Retina (tissue), 1 donor: Measurements from ENCODE around the gene TMC8.
"Not testable (repeated sequence)": the region's sequence is repeated elsewhere in the genome, so short reads cannot be mapped to it uniquely, and the experiment has no call there.

Source experiments
- DNase-seq: peaks from one replicate; pipeline ENCODE4 v3.0.0-alpha.2; 2016

The TMC8 gene, protein sequence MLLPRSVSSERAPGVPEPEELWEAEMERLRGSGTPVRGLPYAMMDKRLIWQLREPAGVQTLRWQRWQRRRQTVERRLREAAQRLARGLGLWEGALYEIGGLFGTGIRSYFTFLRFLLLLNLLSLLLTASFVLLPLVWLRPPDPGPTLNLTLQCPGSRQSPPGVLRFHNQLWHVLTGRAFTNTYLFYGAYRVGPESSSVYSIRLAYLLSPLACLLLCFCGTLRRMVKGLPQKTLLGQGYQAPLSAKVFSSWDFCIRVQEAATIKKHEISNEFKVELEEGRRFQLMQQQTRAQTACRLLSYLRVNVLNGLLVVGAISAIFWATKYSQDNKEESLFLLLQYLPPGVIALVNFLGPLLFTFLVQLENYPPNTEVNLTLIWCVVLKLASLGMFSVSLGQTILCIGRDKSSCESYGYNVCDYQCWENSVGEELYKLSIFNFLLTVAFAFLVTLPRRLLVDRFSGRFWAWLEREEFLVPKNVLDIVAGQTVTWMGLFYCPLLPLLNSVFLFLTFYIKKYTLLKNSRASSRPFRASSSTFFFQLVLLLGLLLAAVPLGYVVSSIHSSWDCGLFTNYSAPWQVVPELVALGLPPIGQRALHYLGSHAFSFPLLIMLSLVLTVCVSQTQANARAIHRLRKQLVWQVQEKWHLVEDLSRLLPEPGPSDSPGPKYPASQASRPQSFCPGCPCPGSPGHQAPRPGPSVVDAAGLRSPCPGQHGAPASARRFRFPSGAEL

DNA sequence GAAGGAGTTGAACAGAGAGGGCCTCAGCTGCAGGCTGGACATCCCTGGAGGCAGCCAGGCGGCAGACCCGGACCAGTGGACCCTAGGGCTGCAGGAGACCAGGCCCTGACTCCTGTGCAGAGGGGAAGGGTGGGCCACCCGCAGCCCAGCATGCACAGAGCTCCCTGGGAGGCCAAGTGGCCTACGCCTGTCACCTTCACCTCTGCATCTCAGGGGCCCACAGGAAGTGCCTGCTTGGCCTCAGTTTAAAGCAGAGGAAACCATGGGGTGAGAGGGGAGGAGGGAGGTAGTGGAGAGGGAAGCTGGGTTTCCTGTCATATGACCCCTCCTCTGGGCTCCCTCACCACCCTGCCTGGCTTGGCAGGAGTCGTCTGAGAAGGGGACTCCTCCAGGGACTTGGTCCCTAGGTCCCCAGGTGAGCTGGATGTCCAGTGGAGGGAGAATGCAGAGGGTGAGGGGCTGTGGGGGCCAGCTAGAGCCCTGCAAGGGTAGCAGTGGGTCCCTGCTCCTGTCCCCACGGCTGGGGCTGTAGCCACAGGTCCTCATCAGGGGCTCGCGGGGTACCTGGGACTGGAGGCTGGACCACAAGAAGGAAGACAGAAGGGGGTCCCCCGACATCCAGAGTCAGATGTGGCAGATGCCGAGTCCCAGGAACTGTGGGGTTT is at the start of gene TMC8:
TSS of gene TMC8 (plus strand) at position 335 of the 665 bp plus-strand sequence. CDS start 818 bp downstream, outside the sequence.
- DNase-seq, result no peak

DNA sequence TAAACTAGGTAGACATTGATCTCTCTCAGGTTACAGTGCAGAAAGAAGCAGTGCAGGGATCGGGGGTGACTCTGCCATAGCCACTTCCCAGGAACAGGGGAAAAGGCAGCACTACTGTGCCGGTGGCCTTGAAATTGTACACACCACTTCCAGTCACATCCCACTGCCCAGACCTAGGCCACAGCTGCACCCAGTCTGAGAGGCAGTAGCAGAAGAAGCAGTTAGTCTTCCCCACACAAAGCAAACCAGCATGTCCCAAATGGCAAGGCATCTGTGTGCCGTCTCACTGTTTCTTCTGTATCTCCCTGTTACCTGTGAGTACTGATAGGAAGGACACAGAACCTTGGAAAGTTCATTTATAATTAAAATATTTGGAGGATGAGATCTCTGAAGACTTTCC is 49.0 kb upstream of the TMC8 start:
- DNase-seq, result no peak

DNA sequence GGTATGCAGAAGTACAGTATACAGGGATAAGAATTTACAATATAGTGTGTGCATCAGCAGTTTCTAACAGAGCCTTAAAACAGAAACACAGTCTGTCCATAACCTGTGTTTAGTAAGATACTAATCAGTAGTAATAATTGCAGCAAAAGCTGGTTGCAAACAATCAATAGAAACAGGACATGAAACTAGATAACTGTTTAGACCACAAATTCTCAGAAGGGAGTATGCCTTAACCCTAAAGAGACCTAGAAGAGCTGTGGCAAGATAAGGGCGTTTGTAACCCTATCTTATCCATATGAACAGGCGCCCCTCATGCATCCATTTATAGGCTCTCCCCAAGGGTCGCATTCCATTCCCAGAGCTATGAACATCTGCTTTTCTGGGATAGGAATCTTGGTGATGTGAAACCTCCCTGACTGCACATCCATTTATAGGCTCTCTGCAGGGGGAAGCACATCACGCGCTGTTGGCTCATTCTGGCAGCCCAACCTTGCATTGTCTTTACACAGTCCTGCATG is 48.2 kb upstream of the TMC8 start:
- not testable (repeated sequence) for DNase-seq

DNA sequence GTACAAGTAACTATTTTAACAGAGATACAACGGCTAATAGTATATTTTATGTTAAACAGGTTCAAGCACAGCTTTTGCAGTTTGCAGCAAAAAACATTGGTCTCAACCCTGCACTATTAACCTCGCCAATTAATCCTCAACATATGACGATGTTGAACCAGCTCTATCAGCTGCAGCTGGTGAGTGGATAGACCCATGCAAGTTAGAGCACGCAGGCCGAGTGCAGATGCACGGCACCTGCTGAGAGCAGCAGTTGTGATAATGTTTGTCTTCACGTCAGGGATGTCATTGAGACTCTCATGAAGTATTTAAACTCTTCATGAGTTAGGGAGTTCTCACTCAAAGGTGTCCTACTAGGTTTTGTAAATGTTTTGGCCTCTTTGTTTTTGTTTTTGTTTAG is 47.6 kb upstream of the TMC8 start:
- no peak for DNase-seq

DNA sequence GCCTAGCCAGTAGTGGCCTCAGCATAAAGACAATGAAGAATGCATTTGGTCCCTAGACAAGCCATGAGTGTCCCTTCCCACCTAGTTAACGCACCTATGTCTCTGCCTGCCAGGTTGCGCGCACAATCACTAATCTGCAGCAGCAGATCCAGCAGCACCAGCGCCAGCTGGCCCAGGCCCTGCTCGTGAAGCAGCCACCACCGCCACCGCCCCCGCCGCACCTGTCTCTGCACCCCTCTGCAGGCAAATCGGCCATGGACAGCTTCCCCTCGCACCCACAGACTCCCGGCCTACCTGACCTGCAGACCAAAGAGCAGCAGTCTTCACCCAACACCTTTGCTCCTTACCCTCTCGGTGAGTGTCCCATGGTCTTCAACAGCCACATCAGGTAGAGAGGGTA is 43.8 kb upstream of the TMC8 start:
- DNase-seq, result no peak

DNA sequence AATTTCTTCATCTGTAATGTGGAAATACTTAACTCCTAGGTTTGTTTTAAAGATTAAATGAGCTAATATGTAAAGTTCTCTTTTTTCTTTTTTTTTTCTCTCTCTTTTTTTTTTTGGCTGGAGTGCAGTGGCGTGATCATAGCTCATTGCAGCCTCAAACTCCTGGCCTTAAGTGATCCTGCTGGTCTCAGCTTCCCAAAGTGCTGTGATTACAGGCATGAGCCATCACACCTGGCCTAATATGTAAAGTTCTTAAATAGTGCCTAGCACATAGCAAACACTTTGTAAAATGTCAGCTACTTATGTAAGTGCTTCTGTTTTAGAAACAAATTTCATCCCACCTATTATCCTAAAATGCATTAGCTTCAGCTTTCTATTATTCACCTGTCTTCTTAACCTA is 42.0 kb upstream of the TMC8 start:
- no peak for DNase-seq

DNA sequence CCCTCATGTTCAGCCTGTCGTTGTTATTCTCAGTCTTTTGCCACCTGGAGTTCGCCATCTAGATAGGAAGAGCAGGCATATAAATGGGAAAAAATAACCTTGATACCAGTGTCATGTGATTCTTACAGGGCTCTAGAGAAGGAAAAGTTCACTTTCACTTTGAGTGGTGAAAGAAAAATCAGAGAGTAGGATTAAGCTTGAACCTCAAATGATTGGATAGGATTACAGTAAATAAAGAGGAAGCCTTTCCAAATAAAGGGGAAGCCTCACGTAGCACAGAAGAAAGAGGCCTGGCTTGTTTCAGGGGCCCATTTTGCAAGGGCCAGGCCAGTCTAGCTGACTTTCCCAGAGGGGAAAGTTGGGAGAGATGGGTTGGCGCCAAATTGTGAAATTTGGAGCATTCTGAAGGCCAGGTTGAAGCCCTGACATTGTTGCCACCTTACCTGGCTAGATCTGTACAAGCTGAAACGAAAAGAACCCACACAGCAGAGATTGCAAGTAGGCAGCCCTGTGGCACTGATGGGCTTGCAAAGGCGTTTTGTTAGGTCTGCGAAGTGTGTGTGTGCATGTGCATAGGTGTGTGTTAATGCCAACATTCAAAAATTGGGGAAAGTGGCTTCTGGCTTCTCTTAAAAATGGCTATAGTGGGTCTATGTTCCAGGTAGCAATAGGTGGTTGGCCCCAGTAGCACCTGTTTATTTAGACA is 40.8 kb upstream of the TMC8 start:
- DNase-seq, result no peak

DNA sequence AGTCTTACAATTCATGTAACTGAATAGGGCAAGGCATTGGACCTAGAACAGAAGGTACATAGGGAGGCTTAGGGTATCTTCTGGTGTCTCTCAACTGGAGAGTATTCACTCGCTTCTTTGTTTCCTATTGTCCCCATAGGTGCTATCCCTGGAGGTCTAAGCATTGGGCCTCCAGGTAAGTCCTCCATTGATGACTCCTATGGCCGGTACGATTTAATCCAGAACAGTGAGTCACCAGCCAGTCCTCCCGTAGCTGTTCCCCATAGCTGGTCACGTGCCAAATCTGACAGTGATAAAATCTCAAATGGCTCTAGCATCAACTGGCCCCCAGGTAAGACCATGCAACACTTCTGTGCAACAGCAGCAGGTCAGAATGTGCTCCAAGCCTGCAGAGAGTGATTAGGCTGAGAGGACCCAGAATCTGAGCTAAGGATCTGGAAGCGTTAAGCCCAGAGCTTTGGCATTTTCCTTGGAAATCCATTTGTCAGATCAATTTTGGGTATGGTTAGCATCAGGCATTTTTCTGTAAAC is 37.7 kb upstream of the TMC8 start:
- DNase-seq, result no peak

DNA sequence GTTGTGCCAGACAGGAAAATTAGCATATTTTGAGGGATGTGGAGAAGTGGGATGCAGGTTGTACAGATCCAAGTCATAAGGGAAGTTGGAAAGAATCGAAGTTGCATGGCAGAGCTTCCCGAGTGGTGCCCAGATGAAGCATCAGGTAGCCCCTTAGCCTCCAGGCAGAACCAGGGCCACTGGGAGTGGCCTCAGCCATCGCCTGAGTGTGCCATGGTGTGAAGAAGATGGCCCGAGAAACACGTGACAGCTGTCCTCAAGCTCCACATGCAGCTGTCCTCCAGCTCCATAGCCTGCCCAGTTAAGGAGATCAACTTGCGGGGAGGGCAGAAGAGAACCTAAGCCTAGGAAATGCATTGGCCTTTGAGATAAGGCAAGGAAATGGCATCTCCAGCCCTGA is 35.5 kb upstream of the TMC8 start:
- DNase-seq, result no peak

DNA sequence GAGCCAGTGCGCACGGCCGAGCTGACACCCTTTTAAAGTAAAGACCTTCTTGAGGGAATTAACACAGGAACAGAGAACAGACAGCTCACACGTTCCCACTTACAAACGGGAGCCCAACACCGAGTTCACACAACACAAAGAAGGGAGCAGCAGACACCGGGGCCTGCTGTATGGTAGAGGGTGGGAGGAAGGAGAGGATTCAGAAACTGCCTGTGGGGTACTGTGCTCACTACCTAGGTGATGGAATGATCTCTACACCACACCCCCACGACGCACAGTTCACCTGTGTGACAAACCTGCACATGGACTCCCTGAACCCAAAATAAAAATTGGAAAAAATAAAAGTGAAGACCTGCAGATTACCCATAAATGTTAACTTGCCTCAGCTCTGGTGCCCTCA is 34.5 kb upstream of the TMC8 start:
- no peak for DNase-seq

DNA sequence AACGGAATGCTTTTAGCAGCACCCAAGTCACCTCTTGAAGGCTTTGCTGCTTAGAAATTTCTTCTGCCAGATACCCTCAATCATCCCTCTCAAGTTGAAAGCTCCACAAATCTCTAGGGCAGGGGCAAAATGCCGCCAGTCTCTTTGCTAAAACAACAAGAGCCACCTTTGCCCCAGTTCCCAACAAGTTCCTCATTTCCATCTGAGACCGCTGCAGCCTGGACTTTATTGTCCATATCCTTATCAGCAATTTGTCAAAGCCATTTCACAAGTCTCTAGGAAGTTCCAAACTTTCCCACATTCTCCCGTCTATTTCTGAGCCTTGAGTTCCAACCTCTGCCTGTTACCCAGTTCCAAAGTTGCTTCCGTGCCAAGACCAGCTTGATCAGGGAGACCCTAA is 29.5 kb upstream of the TMC8 start:
- DNase-seq, result no peak

DNA sequence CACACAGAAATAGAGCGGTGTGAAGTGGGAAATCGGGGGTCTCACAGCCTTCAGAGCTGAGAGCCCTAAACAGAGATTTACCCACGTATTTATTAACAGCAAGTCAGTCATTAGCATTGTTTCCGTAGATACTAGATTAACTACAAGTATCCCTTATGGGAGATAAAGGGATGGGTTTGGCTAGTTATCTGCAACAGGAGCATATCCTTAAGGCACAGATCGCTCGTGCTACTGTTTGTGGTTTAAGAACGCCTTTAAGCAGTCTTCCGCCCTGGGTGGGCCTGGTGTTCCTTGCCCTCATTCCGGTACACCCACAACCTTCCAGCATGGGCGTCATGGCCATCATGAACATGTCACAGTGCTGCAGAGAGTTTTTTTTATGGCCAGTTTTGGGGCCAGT is 29.0 kb upstream of the TMC8 start:
- no peak for DNase-seq

DNA sequence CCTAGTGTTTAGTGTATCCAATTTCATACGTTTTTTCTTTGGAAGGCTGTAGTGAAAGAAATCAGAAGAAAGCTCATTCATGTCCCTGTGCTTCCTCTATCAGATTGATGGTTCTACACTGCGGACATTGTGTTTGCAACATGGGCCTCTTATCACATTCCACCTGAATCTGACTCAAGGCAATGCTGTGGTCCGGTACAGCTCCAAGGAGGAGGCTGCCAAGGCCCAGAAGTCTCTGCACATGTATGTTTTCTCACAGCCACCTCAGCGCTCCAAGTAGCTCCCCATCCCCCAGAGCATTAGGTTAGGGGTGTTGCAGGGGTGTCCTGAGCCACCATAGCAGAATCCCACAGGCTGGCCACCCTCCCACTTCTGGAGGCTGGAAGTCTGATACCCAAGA is 27.3 kb upstream of the TMC8 start:
- no peak for DNase-seq

DNA sequence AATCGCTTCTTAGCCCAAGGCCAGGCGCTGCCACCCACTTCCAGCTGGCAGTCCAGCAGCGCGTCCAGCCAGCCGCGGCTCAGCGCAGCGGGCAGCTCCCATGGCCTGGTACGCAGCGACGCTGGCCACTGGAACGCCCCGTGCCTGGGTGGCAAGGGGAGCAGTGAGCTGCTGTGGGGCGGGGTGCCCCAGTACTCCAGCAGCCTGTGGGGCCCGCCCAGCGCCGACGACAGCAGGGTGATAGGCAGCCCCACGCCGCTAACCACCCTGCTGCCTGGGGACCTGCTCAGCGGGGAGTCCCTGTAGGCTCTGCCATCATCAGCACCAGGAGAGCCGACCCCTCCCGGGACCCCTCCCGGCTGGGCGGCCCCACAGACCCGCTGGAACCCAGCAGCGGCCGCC is 26.0 kb upstream of the TMC8 start:
- no peak for DNase-seq

DNA sequence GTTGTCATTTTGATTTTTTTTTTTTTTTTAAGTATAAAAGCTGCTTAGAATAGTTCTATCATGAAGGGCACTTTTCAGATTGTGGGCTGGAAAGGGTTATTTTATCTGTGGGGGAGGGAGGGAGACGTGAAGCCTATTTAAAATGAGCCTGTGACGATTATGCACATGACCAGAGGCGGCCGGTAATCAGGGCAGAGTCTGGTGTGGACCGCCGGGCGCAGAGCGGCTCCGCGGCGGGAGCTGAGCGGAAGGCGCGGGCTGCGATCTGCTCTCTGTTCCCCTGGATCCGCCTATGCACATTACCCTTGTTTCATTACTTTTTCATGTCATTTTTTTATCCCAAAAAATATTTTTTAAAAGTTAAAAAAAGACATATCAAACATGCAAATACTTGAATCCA is 25.5 kb upstream of the TMC8 start:
- no peak for DNase-seq

DNA sequence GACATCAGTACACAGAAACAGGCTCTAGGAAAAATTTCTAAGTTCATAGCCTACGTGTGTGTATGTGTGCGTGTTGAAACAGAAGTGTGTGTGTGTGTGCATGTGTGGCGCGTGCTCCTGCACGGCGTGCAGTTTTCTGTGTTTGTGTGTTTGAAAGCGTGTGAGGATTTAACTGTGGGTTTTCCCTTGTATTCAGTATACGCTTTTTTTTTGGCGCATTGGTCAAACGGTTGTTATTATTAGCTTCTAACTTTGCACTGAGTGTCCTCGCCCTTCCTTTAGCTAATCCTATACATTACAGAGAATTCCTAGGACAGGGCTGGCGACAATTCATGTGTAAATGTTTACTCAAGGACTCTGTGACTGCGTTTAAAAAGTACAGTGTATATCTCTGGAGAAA is 25.0 kb upstream of the TMC8 start:
- no peak for DNase-seq

DNA sequence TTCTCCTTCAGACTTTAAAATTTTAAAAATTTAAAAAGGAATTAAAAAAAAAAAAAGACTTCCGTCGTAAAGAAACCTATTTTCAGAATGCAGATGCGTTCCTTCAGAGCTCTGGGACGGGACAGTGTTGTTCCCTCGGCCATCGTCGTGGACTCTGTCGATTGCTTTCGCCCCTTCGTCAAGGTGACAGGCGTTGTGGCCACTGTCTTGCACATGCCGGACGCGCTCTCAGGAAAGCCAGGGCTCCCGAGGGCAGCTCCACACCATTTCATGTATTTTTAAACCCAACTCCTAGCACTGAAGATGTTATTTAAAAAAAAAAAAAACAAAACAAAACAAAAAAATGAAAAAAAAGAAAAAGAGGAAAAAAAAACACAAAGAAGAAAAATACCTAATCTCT is 24.4 kb upstream of the TMC8 start:
- DNase-seq, result no peak

DNA sequence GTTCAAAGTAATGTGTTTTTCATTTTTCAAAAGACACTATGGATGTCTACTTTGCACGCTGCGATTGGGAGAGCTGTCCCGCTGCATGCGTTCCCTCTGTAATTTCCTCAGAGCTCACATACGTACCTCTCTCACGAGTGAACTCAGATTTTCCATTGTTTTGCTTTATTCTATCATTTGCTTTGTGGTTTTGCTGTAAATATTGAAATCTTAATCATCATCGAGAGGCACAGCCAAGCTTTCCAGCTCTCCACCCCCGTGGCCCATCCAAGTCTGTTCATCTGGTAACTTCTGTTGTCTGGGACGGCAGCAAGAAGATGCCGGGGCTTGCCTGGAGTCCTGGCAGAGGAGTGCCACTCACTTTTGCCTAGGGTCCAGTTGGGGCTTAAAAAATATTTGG is 23.1 kb upstream of the TMC8 start:
- DNase-seq, result no peak

DNA sequence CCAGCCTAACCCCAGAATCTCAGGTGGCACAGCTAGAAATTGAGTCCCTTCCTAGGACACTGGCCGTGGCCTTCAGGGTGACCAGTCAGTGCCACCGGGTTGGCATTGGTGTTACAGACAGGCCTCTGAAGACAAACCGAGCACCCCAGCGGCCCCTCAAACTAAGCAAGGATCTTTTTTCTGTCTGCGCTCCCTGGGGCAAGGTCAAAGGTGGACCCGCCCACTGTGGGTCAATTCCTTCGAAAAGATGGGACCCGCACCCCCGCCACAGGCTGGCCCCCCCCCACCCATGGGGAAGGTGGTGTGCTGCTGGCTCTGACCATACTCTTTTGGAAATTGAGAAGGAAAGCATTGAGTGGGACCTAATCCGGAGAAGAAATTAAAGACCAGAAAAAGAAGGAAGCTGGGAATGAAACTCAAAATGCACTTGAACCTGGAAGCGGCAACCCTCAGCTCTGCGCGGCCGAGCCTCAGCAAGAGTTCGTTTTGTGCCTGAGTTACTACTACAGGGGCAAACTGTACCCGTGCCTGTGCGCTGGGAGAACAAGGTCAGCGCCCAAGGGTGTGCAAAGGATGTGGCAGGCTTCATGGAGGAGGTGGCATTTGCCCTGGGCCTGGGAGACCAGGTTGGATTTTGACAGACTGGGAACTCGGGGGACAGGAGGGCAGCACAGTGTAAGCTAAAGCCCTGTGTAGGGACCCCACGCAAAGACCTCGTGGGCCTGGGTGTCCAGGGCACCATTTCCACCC is 22.4 kb upstream of the TMC8 start:
- DNase-seq, result no peak

DNA sequence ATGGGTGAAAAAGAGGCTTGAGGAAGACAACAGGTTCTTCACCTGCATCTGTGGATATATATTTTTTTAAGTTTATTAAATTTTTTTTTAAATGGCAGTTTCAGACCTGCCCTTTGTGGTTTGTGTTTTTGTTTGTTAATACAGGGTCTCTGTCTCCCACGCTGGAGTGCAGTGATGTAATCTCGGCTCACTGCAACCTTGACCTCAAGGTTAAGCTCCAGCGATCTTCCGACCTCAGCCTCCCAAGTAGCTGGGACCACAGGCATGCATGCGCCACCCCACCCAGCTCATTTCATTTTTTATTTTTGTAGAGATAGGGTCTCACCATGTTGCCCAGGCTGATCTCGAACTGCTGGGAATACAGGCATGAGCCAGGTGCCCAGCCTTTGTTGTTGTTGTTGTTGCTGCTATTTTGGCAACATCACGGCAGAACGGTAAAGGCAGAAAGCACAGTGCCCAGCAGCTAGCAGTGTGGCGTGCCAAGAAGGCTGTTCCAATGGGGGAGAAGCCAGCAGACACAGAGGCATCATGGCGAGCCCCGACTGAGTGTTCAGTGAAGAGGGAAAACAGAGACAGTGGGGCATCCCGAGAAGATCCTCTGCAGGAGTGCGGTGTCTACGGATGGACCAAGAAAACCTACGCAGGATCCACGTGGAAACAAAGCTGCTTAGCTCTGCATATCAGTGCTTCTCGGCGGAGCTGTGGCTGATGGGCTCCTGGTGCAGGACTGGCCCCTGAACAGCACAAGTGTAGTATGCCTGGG is 21.7 kb upstream of the TMC8 start:
- no peak for DNase-seq

DNA sequence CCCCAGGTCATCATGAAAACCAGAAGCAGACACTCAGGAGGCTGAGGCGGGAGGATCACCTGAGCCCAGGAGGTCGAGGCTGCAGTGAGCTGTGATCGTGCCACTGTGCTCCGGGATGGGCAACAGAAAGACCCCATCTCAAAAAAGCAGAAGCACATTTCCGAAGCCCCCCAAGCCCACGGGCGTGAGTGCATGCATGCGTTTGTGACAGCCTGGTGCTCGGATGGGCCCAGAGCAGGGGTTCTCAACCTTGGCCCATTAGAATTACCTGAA is 21.1 kb upstream of the TMC8 start:
- no peak for DNase-seq
